B cell (primary cell): ENCODE results near the gene COX18. TPM values are rescaled to one million over a fixed set of nuclear protein-coding genes. Genes with fewer than 3 reads are reported as not detected.

ENCODE experiments used
- ATAC-seq: fragments of 200-7000 bp; cut with Tn5 transposase; one replicate; pipeline ENCODE4 v1.10.0; 2021; ENCODE audit warnings: low read depth, mild to moderate bottlenecking, moderate number of reproducible peaks, moderate library complexity
- CTCF ChIA-PET: fragments of 350-600 bp; sonication (Branson Sonifier 250); formaldehyde crosslinking; loops from one replicate; lab custom pipeline; 2021; ENCODE audit warnings: antibody characterized with exemption, inconsistent platforms; lab: Charles Lee
- POLR2A ChIA-PET: fragments of 350-600 bp; sonication (Branson Sonifier 250); formaldehyde crosslinking; loops from one replicate; lab custom pipeline; 2021; ENCODE audit warnings: antibody characterized with exemption; lab: Charles Lee
- DNase-seq: peaks from one replicate; pipeline ENCODE4 v3.0.0; 2013
- H2AFZ ChIP-seq: 2 replicates; pipeline ENCODE4 v1.6.1; 2012; ENCODE audit warnings: mild to moderate bottlenecking, low read depth, low read length; ENCODE audit not compliant: insufficient read depth, poor library complexity, severe bottlenecking
- H3K27ac ChIP-seq, 2 donors: 1 replicate in 1 of 2; 2 replicates in 1 of 2; pipeline ENCODE4 v1.5.1; 2012 to 2013; ENCODE audit warnings: low read length in 2 of 2, mild to moderate bottlenecking in 2 of 2, moderate library complexity in 1 of 2
- H3K27me3 ChIP-seq, 4 experiments: fragments of 200-600 bp in 1 of 4; sonication (generic) in 1 of 4; replicated peaks in 1 of 4; 1 replicate in 2 of 4; 2 replicates in 2 of 4; pipeline versions ENCODE4 v1.6.1 to v1.7.0; 2013 to 2016; ENCODE audit warnings: low read length in 3 of 4, mild to moderate bottlenecking in 2 of 4, mixed read lengths in 1 of 4, moderate library complexity in 1 of 4; ENCODE audit not compliant: insufficient read depth in 4 of 4, control insufficient read depth in 3 of 4; ENCODE audit errors: control extremely low read depth in 1 of 4
- H3K36me3 ChIP-seq, 2 experiments: replicated peaks in 1 of 2; 1 replicate in 1 of 2; 2 replicates in 1 of 2; pipeline versions ENCODE4 v1.6.1 to v1.7.1; 2013; ENCODE audit warnings: low read length in 1 of 2; ENCODE audit not compliant: insufficient read depth in 2 of 2, control insufficient read depth in 1 of 2; ENCODE audit errors: control extremely low read depth in 1 of 2, extremely low read depth in 1 of 2
- H3K4me1 ChIP-seq, 2 donors: fragments of 200-600 bp in 1 of 2; sonication (generic) in 1 of 2; 1 replicate in 1 of 2; 2 replicates in 1 of 2; pipeline versions ENCODE4 v1.5.1 to v1.6.1; 2013 to 2017; ENCODE audit warnings: low read length in 2 of 2; ENCODE audit not compliant: control insufficient read depth in 2 of 2, insufficient read depth in 2 of 2
- H3K4me2 ChIP-seq: replicated peaks from 2 replicates; pipeline ENCODE3; 2012; ENCODE audit warnings: mild to moderate bottlenecking, low read depth, low read length; ENCODE audit not compliant: poor library complexity, severe bottlenecking
- H3K4me3 ChIP-seq, 5 experiments: fragments of 200-600 bp in 1 of 5; sonication (generic) in 1 of 5; 1 replicate in 3 of 5; 2 replicates in 2 of 5; pipeline versions ENCODE4 v1.5.1 to v1.7.0; 2011 to 2016; ENCODE audit warnings: low read length in 4 of 5, mild to moderate bottlenecking in 4 of 5, low read depth in 2 of 5, control low read depth in 1 of 5, moderate library complexity in 1 of 5; ENCODE audit not compliant: insufficient read depth in 1 of 5; ENCODE audit errors: control extremely low read depth in 1 of 5, extremely low read depth in 1 of 5
- H3K79me2 ChIP-seq: fragments of 200-600 bp; sonication (generic); one replicate; pipeline ENCODE4 v1.6.0; 2016; ENCODE audit warnings: low read length; ENCODE audit not compliant: control insufficient read depth, insufficient read depth
- H3K9ac ChIP-seq: fragments of 200-600 bp; sonication (generic); 2 replicates; pipeline ENCODE4 v1.6.1; 2017; ENCODE audit warnings: mild to moderate bottlenecking, low read length, moderate library complexity
- H3K9me3 ChIP-seq, 3 donors: one replicate each; pipeline versions ENCODE4 v1.6.1 to v1.7.1; 2013; ENCODE audit warnings: low read length in 2 of 3; ENCODE audit not compliant: control insufficient read depth in 2 of 3, insufficient read depth in 1 of 3; ENCODE audit errors: control extremely low read depth in 1 of 3
- H4K20me1 ChIP-seq: 2 replicates; pipeline ENCODE4 v1.6.0; 2012; ENCODE audit warnings: mild to moderate bottlenecking, low read length; ENCODE audit not compliant: insufficient read depth, control insufficient read depth, poor library complexity, severe bottlenecking
- H3K27ac Mint-ChIP-seq: one replicate; pipeline ENCODE4 v1.8.0; 2021; ENCODE audit warnings: mixed read lengths
- H3K27me3 Mint-ChIP-seq: one replicate; pipeline ENCODE4 v1.8.0; 2021; ENCODE audit warnings: mixed read lengths
- H3K4me1 Mint-ChIP-seq: one replicate; pipeline ENCODE4 v1.8.0; 2021; ENCODE audit warnings: mixed read lengths
- H3K4me3 Mint-ChIP-seq: one replicate; pipeline ENCODE4 v1.8.0; 2021; ENCODE audit warnings: mixed read lengths
- H3K9me3 Mint-ChIP-seq: one replicate; pipeline ENCODE4 v1.8.0; 2022; ENCODE audit warnings: mixed read lengths; ENCODE audit not compliant: insufficient read depth
- EZH2 ChIP-seq: IDR thresholded peaks from 2 replicates; pipeline ENCODE4 v1.6.1; 2012; ENCODE audit warnings: borderline replicate concordance, low read depth, mild to moderate bottlenecking, moderate library complexity, low read length; ENCODE audit not compliant: insufficient read depth, poor library complexity, severe bottlenecking
- whole genome bisulfite sequencing: methylation state at CpG from one replicate; pipeline ENCODE4 v1.1.5; 2013; ENCODE audit warnings: missing lambda C conversion rate; ENCODE audit not compliant: insufficient coverage; 5-methylcytosine and 5-hydroxymethylcytosine counted together
- intact Hi-C: fragments of 100-400 bp; cut with micrococcal nuclease; formaldehyde crosslinking; loops from one replicate; pipeline ENCODE4 v1.10.0; 2022
- polyA plus RNA-seq: library from polyadenylated mRNA; depleted of rRNA; stranded (reverse); fragments of >200 nt; gene quantifications from 2 replicates; pipeline ENCODE4 v1.2.3, GENCODE V29; 2012
- total RNA-seq, 2 donors: library from RNA; stranded (reverse); fragments of 120-200 nt in 1 of 2; gene quantifications; 1 replicate in 1 of 2; 2 replicates in 1 of 2; pipeline versions ENCODE4 v1.2.3 to v1.2.4, GENCODE V29; 2013 to 2022
- TF ChIP-seq, protein P1 (sequence below): fragments of 200-600 bp; IDR thresholded peaks from one replicate; pipeline ENCODE4 v1.8.0; 2022; ENCODE audit warnings: antibody characterized with exemption, mild to moderate bottlenecking

The COX18 gene
- total and polyA plus RNA-seq, 2 donors (not counting 1 experiment from before 2014, with no cell fraction given) = 12.7 to 13.2 TPM

GRCh38 chr4:73051625-73052024 lies 17.9 kb downstream of the COX18 start:
- Histone ChIP-seq H3K4me2 (no peak overlapping the region), H2AFZ (no peak overlapping the region), H3K36me3 (peaks cover 2 to 25% of the 10 kb centered on the region in 2 experiments), H4K20me1 (no peaks in the 10 kb centered on the region), H3K4me3 (no peak overlapping the region), H3K9me3 (no peaks in the 10 kb centered on the region), H3K79me2 (no peaks in the 10 kb centered on the region), H3K27ac (no peak overlapping the region), H3K9ac (no peak overlapping the region), H3K4me1 (no peaks in the 10 kb centered on the region), H3K27me3 (no peaks in the 10 kb centered on the region)
- ATAC-seq (no peak), DNase-seq (no peak)
- WGBS = no CpG with 5 or more reads among the region's 1 CpG
- Mint-ChIP-seq H3K27me3 (no peaks in the 10 kb centered on the region), H3K27ac (no peak overlapping the region), H3K4me3 (no peak overlapping the region), H3K9me3 (no peaks in the 10 kb centered on the region), H3K4me1 (no peaks in the 10 kb centered on the region)
- CTCF ChIA-PET = no interaction called here
- TF ChIP-seq EZH2 = no peak
- intact Hi-C loops = no loop called here
- POLR2A ChIA-PET = interaction anchor here (0.7 kb wide), 1 partner anchor 26 kb away, joined by 9 read pairs; no protein-coding TSS in a partner anchor

DNA sequence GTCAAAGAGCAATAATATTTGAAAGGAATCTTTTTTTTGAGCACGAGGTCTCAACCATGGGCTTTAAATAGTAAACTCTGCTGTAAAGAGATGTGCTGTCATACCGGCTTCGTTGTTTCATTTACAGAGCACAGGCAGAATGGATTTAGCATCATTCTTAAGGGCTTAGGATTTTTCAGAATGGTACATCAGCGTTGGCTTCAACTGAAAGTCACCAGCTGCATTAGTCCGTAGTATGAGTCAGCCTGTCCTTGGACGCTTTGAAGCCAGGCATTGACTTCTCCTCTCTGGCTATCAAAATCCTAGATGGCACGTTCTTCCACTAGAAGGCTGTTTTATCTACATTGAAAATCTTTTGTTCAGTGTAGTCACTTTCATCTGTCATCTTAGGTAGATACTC lies 23.6 kb downstream of the COX18 start:
- DNase-seq = no peak
- H3K27me3 ChIP-seq = peaks cover 0 to 2% (median 0%) of the 10 kb centered on the region in 4 experiments
- intact Hi-C loops = no loop called here
- 92% methylated on average over 5 of the region's 7 CpGs for WGBS
- no peak overlapping the region for H3K4me3 ChIP-seq
- no peaks in the 10 kb centered on the region for H3K36me3 ChIP-seq
- no peak overlapping the region for H3K27ac ChIP-seq
- no peak overlapping the region for H3K4me2 ChIP-seq
- Mint-ChIP-seq H3K9me3 (no peaks in the 10 kb centered on the region), H3K4me1 (no peaks in the 10 kb centered on the region), H3K27ac (no peak overlapping the region), H3K4me3 (no peak overlapping the region), H3K27me3 (peaks cover 2% of the 10 kb centered on the region)
- no peak for ATAC-seq
- H3K9ac ChIP-seq = no peak overlapping the region
- TF ChIP-seq, protein P1, sequence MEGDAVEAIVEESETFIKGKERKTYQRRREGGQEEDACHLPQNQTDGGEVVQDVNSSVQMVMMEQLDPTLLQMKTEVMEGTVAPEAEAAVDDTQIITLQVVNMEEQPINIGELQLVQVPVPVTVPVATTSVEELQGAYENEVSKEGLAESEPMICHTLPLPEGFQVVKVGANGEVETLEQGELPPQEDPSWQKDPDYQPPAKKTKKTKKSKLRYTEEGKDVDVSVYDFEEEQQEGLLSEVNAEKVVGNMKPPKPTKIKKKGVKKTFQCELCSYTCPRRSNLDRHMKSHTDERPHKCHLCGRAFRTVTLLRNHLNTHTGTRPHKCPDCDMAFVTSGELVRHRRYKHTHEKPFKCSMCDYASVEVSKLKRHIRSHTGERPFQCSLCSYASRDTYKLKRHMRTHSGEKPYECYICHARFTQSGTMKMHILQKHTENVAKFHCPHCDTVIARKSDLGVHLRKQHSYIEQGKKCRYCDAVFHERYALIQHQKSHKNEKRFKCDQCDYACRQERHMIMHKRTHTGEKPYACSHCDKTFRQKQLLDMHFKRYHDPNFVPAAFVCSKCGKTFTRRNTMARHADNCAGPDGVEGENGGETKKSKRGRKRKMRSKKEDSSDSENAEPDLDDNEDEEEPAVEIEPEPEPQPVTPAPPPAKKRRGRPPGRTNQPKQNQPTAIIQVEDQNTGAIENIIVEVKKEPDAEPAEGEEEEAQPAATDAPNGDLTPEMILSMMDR = no peak
- TF ChIP-seq EZH2 = no peak
- H3K4me1 ChIP-seq = no peaks in the 10 kb centered on the region
- CTCF ChIA-PET = no interaction called here
- H3K9me3 ChIP-seq = no peaks in the 10 kb centered on the region
- H3K79me2 ChIP-seq = no peaks in the 10 kb centered on the region
- H4K20me1 ChIP-seq = no peaks in the 10 kb centered on the region
- POLR2A ChIA-PET = no interaction called here
- H2AFZ ChIP-seq = no peak overlapping the region
